Spleen (tissue), 7 donors: Measurements from ENCODE around the gene ARHGEF7.

Experiments
- CTCF ChIP-seq, 11 experiments: fragments of 200-600 bp in 7 of 11; fragments of 450-650 bp in 4 of 11; sonication (generic) in 4 of 11; IDR thresholded peaks in 8 of 11; conservative IDR thresholded peaks in 3 of 11; 1 replicate in 7 of 11; 2 replicates in 4 of 11; pipeline versions ENCODE4 v1.4.0 to v1.8.0; 2016 to 2021; ENCODE audit warnings: antibody characterized with exemption in 11 of 11, inconsistent platforms in 4 of 11, mild to moderate bottlenecking in 1 of 11
- POLR2AphosphoS5 ChIP-seq, 3 donors: sonication (generic); formaldehyde crosslinking; IDR thresholded peaks; one replicate each; pipeline ENCODE4 v1.5.1; 2017; ENCODE audit warnings: antibody characterized with exemption in 3 of 3
- donor health status: DM: no; HTN: no; CAD: no; lungs with moderate emphysema.
- donor health status: DM: no; HTN: no; CAD: no.
- donor health status: DM: no; HTN: no; CAD: no.

GRCh38 chr13:111202745-111203144 is 87.6 kb downstream of the ARHGEF7 start:
- TF ChIP-seq CTCF (IDR thresholded peaks at IDR 0.05 in 8 of 11, conservative IDR thresholded peaks at IDR 0.05 in 3 of 11) = no peak
- TF ChIP-seq POLR2AphosphoS5 (IDR thresholded peaks at IDR 0.05) = peak in 1 of 3 donors; percentile 71
